Common myeloid progenitor, CD34-positive (primary cell): ENCODE measurements around the gene CAMTA1.

Experiments used
- CTCF ChIA-PET: fragments of 350-600 bp; sonication (Branson Sonifier 250); formaldehyde crosslinking; loops from one replicate; lab custom pipeline; 2021; ENCODE audit warnings: antibody characterized with exemption; lab: Charles Lee
- POLR2A ChIA-PET: fragments of 350-600 bp; sonication (Branson Sonifier 250); formaldehyde crosslinking; loops from one replicate; lab custom pipeline; 2021; ENCODE audit warnings: antibody characterized with exemption; lab: Charles Lee
- DNase-seq, 3 donors: peaks; one replicate each; pipeline versions ENCODE4 v3.0.0 to v3.0.0-alpha.2; 2013
- H3K27ac ChIP-seq, 2 experiments: 1 replicate in 1 of 2; 2 replicates in 1 of 2; pipeline ENCODE4 v1.7.0; 2013; ENCODE audit warnings: inconsistent platforms in 2 of 2, low read length in 2 of 2, mild to moderate bottlenecking in 2 of 2, low read depth in 1 of 2, moderate library complexity in 1 of 2; ENCODE audit not compliant: severe bottlenecking in 2 of 2, insufficient read depth in 1 of 2, poor library complexity in 1 of 2
- H3K27me3 ChIP-seq, 5 experiments: replicated peaks in 2 of 5; 1 replicate in 3 of 5; 2 replicates in 2 of 5; pipeline versions ENCODE4 v1.6.1 to v1.7.0; 2013; ENCODE audit warnings: low read length in 4 of 5, mild to moderate bottlenecking in 2 of 5, moderate library complexity in 2 of 5, inconsistent platforms in 1 of 5; ENCODE audit not compliant: insufficient read depth in 5 of 5, control insufficient read depth in 4 of 5
- H3K36me3 ChIP-seq, 4 experiments: 1 replicate in 2 of 4; 2 replicates in 2 of 4; pipeline versions ENCODE4 v1.6.1 to v1.7.0; 2013; ENCODE audit warnings: low read length in 3 of 4, control low read depth in 1 of 4, mild to moderate bottlenecking in 1 of 4; ENCODE audit not compliant: control insufficient read depth in 4 of 4, insufficient read depth in 4 of 4
- H3K4me1 ChIP-seq, 4 experiments: 1 replicate in 3 of 4; 2 replicates in 1 of 4; pipeline versions ENCODE4 v1.6.1 to v1.7.1; 2013; ENCODE audit warnings: low read length in 3 of 4, mild to moderate bottlenecking in 3 of 4, control low read depth in 1 of 4, inconsistent platforms in 1 of 4, moderate library complexity in 1 of 4; ENCODE audit not compliant: control insufficient read depth in 4 of 4, insufficient read depth in 4 of 4; ENCODE audit errors: control extremely low read depth in 1 of 4
- H3K4me3 ChIP-seq, 7 experiments: 1 replicate in 4 of 7; 2 replicates in 3 of 7; pipeline versions ENCODE4 v1.5.1 to v1.7.0; 2013; ENCODE audit warnings: mild to moderate bottlenecking in 7 of 7, low read length in 6 of 7, moderate library complexity in 6 of 7, inconsistent platforms in 2 of 7, low read depth in 2 of 7, control low read depth in 1 of 7; ENCODE audit not compliant: insufficient read depth in 4 of 7, control insufficient read depth in 1 of 7; ENCODE audit errors: extremely low read depth in 1 of 7
- H3K9me3 ChIP-seq, 5 experiments: 1 replicate in 4 of 5; 2 replicates in 1 of 5; pipeline versions ENCODE4 v1.6.1 to v1.7.1; 2013; ENCODE audit warnings: low read length in 4 of 5, mild to moderate bottlenecking in 2 of 5, inconsistent platforms in 1 of 5, low read depth in 1 of 5, moderate library complexity in 1 of 5; ENCODE audit not compliant: control insufficient read depth in 4 of 5, insufficient read depth in 2 of 5; ENCODE audit errors: control extremely low read depth in 1 of 5
- WGBS: methylation state at CpG from one replicate; pipeline ENCODE4 v1.1.5; 2013; ENCODE audit not compliant: insufficient coverage; 5-methylcytosine and 5-hydroxymethylcytosine counted together

Gene CAMTA1

GRCh38 chr1:7220007-7220406, 434.8 kb downstream of the CAMTA1 start:
- no peak for DNase-seq
- peaks cover 0 to 4% (median 0%) of the 10 kb centered on the region in 4 experiments for H3K4me1 ChIP-seq
- ChIA-PET CTCF (interaction anchor here (1.3 to 1.4 kb wide), 3 partner anchors 9 to 500 kb away, joined by 3 to 5 read pairs (median 3); no protein-coding TSS in a partner anchor), POLR2A (no interaction called here)
- H3K27me3 ChIP-seq: no peaks in the 10 kb centered on the region
- H3K36me3 ChIP-seq: no peaks in the 10 kb centered on the region
- H3K9me3 ChIP-seq: no peaks in the 10 kb centered on the region
- H3K4me3 ChIP-seq: no peak overlapping the region
- WGBS: 98% methylated on average over 5 of the region's 10 CpGs
- no peak overlapping the region for H3K27ac ChIP-seq

GRCh38 chr1:7220712-7221252, 435.5 kb downstream of the CAMTA1 start:
- DNase-seq: no peak
- Histone ChIP-seq H3K4me1 (peaks cover 0 to 4% (median 0%) of the 10 kb centered on the region in 4 experiments), H3K9me3 (no peaks in the 10 kb centered on the region), H3K4me3 (no peak overlapping the region), H3K27me3 (no peaks in the 10 kb centered on the region), H3K27ac (no peak overlapping the region), H3K36me3 (no peaks in the 10 kb centered on the region)
- ChIA-PET POLR2A (no interaction called here), CTCF (interaction anchor here (1.3 to 1.4 kb wide), 2 partner anchors 8 to 12 kb away, joined by 3 to 5 read pairs; no protein-coding TSS in a partner anchor)
- WGBS: 94% methylated on average over 11 of the region's 13 CpGs

- H3K27me3 ChIP-seq: no peaks in the 10 kb centered on the region
- WGBS: 79% methylated on average over 14 of the region's 15 CpGs
- POLR2A ChIA-PET: no interaction called here
- no peak overlapping the region for H3K27ac ChIP-seq
- no peaks in the 10 kb centered on the region for H3K9me3 ChIP-seq
- no peaks in the 10 kb centered on the region for H3K36me3 ChIP-seq
- peak in 2 of 3 donors; percentile 50 to 69 for DNase-seq
- no peak overlapping the region for H3K4me3 ChIP-seq
- CTCF ChIA-PET: no interaction called here
- peaks cover 0 to 4% (median 0%) of the 10 kb centered on the region in 4 experiments for H3K4me1 ChIP-seq
These were observed 436.8 kb downstream of the CAMTA1 start for GRCh38 chr1:7221826-7222694.

- Histone ChIP-seq H3K27me3 (no peaks in the 10 kb centered on the region), H3K9me3 (no peaks in the 10 kb centered on the region), H3K4me3 (no peak overlapping the region), H3K36me3 (no peaks in the 10 kb centered on the region), H3K27ac (no peak overlapping the region), H3K4me1 (peaks cover 0 to 4% (median 0%) of the 10 kb centered on the region in 4 experiments)
- WGBS: 95% methylated on average over 7 of the region's 7 CpGs
- ChIA-PET CTCF (interaction anchor here (1.5 kb wide), 1 partner anchor 14 kb away, joined by 3 read pairs; no protein-coding TSS in a partner anchor), POLR2A (no interaction called here)
- no peak for DNase-seq
These were observed 437.4 kb downstream of the CAMTA1 start for GRCh38 chr1:7222695-7223015.

- CTCF ChIA-PET: interaction anchor here (0.7 to 1.5 kb wide), 2 partner anchors 13 to 18 kb away, joined by 3 read pairs; no protein-coding TSS in a partner anchor
- POLR2A ChIA-PET: no interaction called here
- 100% methylated on average over 5 of the region's 9 CpGs for WGBS
- Histone ChIP-seq H3K36me3 (no peaks in the 10 kb centered on the region), H3K4me3 (no peak overlapping the region), H3K27ac (no peak overlapping the region), H3K27me3 (no peaks in the 10 kb centered on the region), H3K4me1 (peaks cover 0 to 4% (median 0%) of the 10 kb centered on the region in 4 experiments), H3K9me3 (no peaks in the 10 kb centered on the region)
- no peak for DNase-seq
These were observed 438.3 kb downstream of the CAMTA1 start for GRCh38 chr1:7223334-7224080.

- CTCF ChIA-PET: interaction anchor here (0.7 to 1.5 kb wide), 3 partner anchors 12 to 425 kb away, joined by 3 read pairs; no protein-coding TSS in a partner anchor
- Histone ChIP-seq H3K4me3 (no peak overlapping the region), H3K27me3 (no peaks in the 10 kb centered on the region), H3K27ac (no peak overlapping the region), H3K9me3 (no peaks in the 10 kb centered on the region), H3K4me1 (peaks cover 0 to 4% (median 0%) of the 10 kb centered on the region in 4 experiments), H3K36me3 (no peaks in the 10 kb centered on the region)
- 95% methylated on average over 9 of the region's 10 CpGs for WGBS
- POLR2A ChIA-PET: no interaction called here
- DNase-seq: no peak
These were observed 438.9 kb downstream of the CAMTA1 start for GRCh38 chr1:7224081-7224534.
